Measurements from ENCODE around the gene CGAS.

DNA sequence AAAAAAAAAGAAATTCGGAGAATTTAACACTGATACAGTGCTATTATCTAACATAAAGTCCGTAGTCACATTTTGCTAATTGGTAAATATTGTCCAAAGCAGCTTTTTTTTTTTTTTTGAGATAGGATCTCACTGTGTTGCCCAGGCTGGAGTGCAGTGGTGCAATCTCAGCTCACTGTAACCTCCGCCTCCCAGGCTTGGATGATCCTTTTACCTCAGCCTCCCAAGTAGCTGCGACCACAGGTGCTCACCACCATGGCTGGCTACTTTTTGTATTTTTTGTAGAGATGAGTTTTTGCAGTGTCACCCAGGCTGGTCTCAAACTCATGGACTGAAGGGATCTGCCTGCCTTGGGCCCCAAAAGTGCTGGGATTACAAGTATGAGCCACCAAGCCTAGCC, 25.3 kb upstream of the CGAS start:
- TF ChIP-seq, protein P1, sequence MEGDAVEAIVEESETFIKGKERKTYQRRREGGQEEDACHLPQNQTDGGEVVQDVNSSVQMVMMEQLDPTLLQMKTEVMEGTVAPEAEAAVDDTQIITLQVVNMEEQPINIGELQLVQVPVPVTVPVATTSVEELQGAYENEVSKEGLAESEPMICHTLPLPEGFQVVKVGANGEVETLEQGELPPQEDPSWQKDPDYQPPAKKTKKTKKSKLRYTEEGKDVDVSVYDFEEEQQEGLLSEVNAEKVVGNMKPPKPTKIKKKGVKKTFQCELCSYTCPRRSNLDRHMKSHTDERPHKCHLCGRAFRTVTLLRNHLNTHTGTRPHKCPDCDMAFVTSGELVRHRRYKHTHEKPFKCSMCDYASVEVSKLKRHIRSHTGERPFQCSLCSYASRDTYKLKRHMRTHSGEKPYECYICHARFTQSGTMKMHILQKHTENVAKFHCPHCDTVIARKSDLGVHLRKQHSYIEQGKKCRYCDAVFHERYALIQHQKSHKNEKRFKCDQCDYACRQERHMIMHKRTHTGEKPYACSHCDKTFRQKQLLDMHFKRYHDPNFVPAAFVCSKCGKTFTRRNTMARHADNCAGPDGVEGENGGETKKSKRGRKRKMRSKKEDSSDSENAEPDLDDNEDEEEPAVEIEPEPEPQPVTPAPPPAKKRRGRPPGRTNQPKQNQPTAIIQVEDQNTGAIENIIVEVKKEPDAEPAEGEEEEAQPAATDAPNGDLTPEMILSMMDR (IDR thresholded peaks at IDR 0.05) = no peak
- TF ChIP-seq POLR2A (IDR thresholded peaks at IDR 0.05) = no peak

Data from esophagus squamous epithelium (tissue), 4 donors.